GM21723 (cell line): ENCODE data around the gene C19orf25.
"Not testable (repeated sequence)": the region's sequence is repeated elsewhere in the genome, so short reads cannot be mapped to it uniquely, and the experiment has no call there.

Experiments
- ATAC-seq: cut with Tn5 transposase; IDR thresholded peaks from one replicate; pipeline ENCODE4 v1.9.1; 2021; ENCODE audit warnings: mild to moderate bottlenecking, moderate library complexity; ENCODE audit not compliant: unreplicated experiment

Gene C19orf25

DNA sequence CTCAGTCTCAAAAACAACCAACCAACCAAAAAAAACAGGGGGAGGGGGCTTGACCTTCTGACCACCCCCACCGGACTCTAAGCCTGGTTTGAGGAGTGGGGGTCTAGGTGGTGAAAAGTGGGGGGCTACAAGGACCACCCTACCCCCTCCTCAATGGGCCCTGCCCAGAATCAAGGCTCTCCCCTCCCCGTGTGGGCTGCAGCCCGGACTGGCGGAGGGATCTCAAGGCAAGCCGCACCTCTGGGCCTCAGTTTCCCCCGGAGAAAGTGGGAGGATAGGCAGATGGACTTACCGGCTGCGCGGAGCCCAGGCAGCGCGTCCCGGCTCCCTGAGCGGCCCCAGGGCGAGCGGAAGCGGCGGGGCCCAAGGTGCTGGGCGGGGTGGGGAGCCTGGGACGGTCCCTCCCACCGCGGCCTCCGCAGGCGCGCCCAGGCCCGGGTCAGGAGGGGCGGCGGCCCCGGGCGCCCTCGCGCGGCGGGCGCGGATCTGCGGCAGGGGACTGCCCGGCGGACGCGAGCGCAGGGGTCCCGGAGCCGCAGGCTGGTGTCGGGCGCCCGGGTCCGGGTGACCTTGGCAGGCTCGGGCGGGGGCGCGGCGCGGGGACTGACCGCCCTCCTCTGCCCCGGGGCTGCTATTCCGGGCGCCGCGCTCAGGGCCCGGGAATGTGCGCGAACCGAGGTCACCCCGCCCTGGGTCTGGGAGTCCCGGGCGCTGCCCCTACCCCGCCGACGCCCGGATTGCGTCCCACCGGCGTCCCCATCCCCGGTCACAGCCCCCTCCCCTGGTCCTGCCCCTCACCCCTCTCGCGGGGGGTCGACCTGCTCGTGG, 33.9 kb upstream of the C19orf25 start, which contains the start of gene ADAMTSL5:
TSS of gene ADAMTSL5 (minus strand) at position 349 of the 828 bp plus-strand sequence. CDS start 2,076 bp downstream, outside the sequence.
- ATAC-seq = no peak

DNA sequence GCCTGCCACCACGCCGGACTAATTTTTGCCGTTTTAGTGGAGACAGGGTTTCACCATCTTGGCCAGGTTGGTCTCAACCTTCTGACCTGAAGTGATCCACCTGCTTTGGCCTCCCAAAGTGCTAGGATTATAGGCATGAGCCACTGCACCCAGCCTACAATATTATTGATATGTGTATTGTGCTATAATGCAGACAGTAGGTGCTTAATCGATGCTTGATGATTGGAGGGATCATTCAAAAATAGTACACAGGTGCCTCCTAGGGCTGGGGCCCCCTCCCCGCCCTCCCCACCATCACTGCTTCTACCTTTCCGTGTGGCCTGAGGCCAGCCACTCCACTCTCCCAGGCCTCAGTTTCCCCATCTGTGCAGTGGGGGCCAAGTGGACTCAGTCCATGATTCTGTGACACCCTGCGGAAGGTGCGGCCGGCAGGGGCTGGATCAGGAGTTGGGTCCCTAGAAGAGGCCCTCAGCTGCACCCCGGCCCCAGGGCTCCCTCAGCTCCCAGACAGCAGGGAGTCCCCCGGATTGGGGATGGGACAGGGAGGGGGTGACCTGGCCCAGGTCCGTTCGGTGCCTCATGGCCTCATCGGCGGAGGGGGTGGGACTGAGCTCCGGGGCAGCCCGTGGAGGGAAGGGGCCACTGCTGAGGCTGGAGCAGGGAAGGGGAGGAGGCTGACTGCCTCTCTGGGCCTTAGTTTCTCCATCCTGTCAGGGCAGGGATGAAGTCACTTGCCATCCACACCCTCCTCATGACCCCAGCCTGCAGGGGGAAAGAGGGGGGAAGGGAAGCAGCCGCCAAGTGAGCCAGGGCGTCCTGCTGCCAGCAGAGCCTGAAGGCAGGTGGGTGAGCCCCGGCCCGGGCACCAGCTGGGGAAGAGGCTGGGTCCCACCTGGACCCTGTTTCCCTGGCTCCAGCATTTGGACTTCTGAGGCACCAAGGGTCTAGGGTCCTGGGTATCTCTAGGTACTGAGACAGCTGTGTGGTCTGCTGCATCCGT, 32.6 kb upstream of the C19orf25 start:
- ATAC-seq = no peak

DNA sequence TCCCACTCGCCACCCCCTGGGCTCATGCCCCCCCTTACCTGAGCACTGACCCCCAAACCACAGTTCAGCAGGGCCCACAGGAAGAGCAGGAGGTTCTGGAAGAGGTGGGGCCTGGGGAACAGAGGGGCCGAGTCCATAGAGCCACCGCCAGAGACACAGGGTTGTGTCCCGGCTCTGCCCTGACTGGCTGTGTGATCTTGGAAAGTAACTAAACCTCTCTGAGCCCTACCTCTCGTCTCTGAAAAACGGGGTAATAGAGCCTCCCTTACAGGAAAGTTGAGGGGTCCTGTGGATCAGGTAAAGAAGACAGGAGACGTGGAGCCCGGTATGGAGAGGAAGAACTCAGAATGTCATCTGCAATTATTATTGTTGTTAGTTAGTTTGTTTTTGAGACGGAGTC, 31.8 kb upstream of the C19orf25 start:
- no peak for ATAC-seq

DNA sequence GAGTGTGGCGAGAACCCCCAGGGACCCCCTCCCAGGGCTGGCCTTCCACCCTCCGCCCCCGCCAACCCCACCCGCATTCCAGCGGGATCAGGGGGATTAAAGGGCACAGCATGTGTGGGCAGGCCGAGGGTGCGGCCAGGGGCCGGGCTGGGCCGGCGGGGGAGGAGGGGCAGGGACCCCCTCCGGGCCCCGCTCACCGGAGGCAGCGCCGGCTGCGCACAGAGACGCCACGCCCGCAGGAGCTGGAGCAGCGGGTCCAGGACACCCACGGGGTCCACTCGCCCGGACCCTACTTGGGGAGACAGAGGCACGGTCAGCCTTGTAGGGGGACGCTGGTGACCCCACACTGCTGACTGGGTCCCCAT, 31.4 kb upstream of the C19orf25 start:
- no peak for ATAC-seq

DNA sequence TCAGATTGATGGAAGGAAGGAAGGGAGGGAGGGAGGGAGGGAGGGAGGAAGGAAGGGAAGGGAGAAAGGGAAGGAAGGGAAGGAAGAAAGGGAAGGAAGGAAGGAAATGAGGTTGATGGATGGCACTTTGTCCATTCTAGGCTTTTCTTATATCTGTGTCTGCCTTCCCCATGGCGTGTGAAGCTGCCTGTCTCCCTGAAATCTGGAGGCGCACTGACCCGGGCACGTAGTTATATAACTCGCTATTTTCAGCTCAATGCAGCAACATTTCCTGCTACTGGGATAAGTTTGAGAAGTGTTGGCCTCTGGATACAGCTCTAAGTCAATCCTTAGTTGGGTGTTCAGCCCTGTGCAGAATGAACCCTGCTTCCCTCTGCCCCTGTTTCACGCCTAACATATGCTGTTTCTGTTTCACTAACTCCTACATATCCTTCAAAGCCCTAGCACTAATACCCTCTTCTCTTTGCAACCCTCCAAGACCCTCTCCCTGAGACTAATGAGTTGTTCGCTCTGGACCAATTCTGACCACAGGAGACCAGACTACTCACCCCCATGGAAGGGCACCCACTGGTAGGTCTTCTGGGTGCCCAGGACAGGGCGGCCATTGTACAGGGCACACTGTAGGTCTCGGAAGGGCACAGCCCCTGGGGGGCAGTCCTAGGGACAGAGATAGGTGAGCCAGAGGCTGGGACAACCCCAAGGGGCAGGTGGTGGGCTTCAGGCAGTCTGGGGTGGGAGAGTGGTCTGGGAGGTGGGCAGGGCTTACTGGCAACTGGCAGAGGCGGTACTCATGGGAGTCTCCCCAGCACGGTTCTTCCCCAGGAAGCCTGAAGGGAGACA, 30.8 kb upstream of the C19orf25 start:
- no peak for ATAC-seq

DNA sequence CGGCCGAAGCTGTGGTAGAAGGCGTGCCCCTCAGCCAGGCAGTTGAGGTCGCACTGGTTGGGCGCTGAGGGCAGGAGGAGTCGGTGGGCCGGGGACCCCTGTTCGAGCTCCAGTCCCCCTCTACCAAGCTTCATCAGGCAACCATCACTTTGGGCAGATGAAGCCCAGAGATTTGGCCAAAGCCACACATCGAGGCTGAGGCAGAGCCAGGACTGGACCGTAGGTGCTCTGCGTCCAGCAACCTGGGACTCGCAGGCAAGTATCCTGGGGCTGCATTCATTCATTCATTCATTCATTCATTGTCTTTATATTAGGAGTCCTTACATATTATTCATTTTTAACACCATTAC, 29.5 kb upstream of the C19orf25 start:
- no peak for ATAC-seq

DNA sequence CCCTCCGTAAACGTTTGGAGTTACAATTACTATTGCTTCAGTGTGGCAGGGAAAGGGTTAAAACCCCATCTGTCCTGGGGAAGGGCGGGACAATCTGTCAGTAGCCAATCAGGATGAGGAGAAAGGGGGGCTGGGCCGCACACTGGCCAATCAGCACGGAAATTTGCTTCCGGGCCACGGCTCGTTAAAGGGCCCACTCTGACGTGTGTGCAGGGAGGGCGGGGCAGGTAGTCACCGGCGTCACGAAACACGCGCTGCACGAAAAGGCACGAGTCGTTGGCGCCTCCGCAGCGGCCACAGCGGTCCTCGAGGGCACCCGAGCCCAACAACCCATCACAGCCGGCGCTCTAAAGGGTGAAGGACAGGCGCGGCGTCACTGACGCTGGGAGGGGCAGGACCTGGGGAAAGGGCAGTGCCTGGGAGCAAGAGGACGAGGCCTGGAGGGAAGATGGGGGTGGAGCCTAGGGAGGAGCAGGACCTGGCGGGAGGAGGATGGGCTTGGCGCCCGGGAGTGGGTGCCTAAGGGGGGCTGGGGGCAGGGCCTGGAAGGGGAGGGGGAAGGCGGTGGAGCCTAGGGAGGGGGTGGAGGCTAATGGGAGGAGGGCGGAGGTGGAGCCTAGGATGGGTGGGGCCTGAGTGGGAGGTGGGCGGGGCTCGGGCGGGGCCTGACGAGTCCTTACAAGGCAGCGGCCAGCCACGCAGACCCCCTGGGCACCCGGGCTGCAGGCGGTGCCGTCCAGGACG, 28.9 kb upstream of the C19orf25 start:
- ATAC-seq = no peak

DNA sequence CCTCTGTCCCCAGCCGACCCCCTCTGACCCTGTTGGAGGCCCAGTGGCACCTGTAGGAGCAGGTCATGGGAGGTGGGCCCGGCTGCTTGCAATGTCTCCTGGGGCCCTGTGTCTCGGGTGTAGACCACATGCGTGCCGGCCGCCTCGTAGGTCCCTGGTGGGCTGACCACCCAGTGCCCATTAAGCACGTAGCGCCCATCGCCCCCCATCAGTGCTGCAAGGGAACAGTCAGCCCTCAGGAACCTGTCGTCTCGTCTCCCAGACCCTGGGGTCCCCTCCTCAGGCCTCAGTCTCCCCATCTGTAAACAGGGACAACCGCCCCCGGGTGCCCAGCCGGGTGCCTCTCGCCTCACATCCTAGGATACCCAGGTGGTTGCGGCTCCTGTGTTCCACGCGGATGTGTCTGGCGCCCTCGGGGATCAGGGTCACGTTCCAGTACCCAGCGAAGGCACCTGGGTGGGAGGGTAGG, 28.2 kb upstream of the C19orf25 start:
- ATAC-seq = no peak

DNA sequence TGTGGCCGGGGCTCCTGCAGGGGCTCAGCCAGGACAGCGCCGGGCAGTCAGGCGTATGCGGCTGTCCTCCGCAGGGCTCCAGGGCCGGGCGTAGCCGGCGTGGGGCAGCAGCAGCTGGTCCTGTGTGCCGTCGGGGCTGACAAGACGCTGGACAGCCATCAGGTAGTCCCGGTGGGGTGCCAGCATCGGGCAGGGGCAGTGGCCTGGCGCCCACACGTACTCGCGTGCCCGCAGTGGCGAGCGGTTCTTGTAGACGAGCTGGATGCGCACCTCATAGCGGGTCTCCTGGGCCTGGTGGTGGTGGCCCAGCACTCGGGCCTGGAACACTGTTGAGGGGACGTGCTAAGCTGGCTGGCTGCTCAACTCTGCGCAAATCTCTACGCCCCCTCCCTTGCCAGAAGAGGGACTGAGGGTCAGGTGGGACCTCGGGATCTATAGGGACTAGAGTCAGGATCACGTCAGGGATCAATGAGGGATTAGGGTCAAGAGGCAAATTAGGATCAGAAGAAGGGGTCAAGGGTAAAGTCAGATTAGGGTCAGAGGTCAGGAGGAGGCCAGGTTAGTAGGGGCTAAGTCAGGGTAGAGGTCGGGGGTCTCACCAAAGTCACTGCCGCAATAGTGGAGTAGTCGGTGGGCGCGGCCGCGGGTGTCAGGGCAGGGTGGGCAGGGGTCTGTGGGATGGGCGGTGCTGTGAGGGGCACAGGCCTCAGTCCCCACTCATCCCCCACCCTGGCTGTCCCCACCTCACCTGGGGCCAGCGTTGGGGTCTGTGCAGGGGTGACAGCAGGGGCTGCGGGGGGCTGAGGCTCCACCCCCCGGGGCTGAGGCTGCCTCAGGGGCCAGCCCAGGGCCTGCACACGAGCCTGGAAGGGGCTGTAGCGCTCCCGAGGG, 27.2 kb upstream of the C19orf25 start:
- ATAC-seq = no peak

DNA sequence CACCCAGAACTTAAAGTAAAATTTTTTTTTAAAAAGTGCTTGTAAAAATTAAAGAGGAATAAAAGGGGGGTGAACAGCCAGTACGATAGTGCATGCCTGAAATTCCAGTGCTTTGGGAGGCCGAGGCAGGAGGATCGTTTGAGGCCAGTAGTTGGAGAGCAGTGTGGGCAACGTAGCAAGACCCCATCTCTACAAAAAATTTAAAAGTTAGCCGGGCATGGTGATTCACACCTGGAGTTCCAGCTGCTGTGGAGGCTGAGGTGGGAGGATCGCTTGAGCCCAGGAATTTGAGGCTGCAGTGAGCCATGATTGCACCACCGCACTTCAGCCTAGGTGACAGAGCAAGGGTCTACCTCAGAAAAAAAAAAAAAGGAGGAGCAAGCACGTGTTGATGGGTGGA, 26.0 kb upstream of the C19orf25 start:
- ATAC-seq = no peak

DNA sequence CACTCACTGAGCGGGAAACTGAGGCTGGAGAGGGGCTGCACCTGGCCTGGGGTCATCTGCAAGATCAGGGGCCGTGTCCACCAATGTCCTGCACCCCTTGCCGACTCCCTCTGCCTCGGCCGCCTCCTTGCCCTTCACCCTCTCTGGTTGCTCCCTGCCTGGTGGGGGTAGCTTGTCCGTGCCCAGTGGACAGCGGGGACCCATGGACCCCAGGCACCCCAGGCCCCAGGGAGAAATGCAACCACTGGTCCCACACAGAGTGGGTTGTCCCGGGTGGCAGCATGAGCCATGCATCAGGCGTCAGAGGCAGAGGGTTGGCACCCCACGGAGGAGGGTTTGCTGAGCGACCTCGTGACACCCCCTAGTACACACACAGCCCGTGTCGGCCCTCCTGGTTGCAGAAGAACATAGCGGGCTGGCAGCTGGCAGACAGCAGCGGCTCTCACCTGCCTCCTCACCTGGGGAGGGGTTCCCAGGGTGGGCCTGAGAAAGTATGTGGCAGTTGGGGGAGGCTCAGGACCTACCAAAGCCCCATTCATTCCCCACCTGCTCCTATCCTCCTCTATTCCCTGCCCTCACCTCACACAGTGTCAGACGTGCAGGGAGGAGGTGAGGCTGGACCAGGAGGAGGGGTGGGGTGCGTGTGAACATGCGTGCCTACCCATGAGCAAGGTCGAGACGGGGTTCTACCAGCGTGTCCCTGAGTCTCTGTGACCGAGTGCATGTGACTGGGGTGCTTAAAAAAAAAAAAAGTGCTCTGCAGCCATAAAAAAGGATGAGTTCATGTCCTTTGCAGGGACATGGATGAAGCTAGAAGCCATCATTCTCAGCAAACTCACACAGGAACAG, 25.1 kb upstream of the C19orf25 start:
- ATAC-seq = no peak

DNA sequence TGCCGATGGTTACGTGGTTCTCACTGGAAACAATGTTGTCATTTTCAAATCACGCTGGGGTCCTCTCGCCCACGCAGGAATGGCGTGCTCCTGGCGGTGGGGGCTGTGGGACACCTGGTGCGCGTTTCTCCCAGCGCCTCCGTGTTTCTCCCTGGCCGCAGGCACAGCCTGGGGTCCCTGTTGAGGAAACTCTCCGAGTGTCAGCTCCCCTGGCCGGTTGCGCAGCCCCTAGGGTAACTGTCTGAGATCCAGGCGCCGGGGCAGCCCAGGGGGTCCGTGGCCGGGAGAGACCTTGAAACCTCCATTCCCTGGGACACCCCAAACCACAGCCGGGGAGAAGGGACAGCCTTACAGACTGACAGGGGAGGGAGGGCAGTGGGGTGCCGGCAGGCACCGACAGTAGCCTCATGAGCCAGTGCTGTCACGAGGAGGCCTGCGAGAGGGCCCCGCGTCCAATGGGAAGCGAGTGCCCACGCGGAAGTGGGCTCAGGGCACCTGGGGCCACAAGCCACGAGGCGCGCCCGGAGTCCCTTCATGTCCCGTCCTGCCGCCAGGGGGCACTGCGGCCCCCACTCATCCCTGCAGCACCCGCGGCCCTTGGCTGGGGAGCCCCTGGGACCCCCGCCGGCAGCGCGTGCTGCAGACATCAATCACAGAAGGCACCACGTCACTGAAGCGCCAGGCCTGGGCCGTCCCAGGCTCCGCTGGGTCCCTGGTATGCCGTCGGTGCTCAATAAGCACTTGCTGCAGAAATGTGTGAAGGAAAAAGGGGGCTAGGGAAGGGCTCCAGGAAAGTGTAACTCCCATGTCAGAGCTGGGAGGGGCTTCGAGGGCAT, 24.3 kb upstream of the C19orf25 start:
- no peak for ATAC-seq

DNA sequence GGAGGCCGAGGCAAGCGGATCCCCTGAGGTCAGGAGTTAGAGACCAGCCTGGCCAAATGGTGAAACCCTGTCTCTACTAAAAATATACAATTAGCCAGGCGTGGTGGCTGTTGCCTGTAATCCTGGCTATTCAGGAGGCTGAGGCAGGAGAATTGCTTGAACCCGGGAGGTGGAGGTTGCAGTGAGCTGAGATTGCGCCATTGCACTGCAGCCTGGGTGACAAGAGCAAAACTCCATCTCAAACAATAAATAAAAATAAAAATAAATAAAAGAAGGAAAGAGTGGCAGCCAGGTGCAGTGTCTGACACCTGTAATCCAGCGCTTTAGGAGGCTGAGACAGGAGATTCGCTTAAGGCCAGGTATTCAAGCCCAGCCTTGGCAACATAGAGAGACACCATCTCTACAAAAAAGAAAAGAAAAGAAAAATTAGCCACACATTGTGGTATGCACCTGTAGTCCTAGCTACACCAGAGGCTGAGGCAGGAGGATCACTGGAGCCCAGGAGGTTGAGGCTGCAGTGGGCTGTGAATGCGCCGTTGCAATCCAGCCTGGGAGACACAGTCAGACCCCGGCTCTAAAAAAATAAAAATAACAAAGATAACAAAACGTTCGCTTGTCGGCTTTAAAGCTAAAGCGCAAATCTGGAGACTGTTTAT, 23.5 kb upstream of the C19orf25 start:
- ATAC-seq = no peak

DNA sequence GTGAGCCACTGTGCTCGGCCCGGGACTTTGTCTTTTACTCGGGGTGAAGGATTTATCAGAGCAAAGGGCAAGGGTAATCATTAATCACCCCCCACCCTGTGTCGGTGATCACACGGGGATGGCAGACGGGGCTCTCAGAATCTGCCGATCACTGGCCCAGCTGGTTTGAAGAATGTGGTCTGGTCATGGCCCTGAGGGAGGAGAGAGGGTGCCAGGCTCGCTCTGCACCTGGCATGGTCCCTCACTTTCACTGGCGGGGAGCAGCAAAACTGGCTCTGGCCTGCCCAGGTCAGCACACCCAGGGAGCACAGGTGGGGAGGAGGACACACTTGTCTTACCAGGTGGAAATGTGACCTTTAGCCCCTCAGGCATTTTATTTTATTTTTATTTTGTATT, 22.2 kb upstream of the C19orf25 start:
- no peak for ATAC-seq

DNA sequence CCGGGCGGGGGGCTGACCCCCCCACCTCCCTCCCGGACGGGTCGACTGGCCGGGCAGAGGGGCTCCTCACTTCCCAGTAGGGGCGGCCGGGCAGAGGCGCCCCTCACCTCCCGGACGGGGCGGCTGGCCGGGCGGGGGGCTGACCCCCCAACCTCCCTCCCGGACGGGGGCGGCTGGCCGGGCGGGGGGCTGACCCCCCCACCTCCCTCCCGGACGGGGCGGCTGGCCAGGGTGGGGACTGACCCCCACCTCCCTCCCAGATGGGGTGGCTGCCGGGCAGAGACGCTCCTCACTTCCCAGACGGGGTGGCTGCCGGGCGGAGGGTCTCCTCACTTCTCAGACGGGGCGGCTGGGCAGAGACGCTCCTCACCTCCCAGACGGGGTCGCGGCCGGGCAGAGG, 20.2 kb upstream of the C19orf25 start:
- not testable (repeated sequence) for ATAC-seq

DNA sequence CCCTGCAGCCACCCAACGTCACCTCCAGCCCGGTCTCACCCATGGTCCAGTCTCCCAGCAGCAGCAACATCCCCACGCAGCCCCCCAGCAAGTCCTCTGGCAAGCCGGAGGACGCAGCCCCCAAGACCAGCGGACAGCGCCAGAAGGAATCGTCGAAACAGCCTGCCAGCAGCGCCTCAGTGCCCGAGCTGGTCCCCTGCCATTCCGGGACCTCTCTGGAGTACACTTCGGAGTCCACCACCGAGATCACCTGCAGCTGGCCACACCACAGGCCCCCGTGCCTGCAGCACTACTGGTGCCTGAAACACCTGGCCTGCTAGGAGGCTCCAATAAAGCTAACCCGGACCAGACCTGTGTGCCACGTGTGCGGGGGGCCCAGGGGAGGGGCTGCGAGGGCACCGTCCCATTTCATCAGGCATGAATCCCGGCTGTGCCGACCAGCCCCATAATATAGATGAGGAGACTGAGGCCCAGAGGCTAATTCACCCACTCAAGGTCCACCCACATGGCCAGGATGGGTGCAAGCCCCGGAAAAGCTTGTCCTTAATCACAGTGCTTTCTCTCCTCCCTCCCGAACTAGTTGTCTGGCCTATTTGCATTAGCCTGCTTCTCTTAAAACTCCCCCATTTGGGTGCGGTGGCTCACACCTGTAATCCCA, 18.7 kb upstream of the C19orf25 start:
- no peak for ATAC-seq
